AG04450 (cell line): ENCODE measurements around the gene LPCAT1. TPM values are rescaled to one million over a fixed set of nuclear protein-coding genes. Genes with fewer than 3 reads are reported as not detected.

Experiments used
- CTCF ChIA-PET: fragments of 300-600, 350-600 bp; formaldehyde crosslinking; extraction: SDS; loops from one replicate; lab custom pipeline; 2022; ENCODE audit warnings: antibody characterized with exemption, inconsistent platforms; lab: Charles Lee
- POLR2A ChIA-PET: fragments of 350-600 bp; formaldehyde crosslinking; extraction: SDS; loops from one replicate; lab custom pipeline; 2021; ENCODE audit warnings: antibody characterized with exemption, inconsistent platforms; lab: Yijun Ruan, JAX
- DNase-seq: peaks from one replicate; pipeline ENCODE4 v3.0.0-alpha.2; 2011; ENCODE audit warnings: low read depth, low spot score
- H3K27ac ChIP-seq: one replicate; pipeline ENCODE4 v1.5.1; 2012; ENCODE audit warnings: low read depth, low read length, control low read depth
- H3K27me3 ChIP-seq: one replicate; pipeline ENCODE4 v1.6.0; 2012; ENCODE audit warnings: low read length; ENCODE audit not compliant: control insufficient read depth, insufficient read depth
- H3K4me3 ChIP-seq: 2 replicates; pipeline ENCODE4 v1.5.1; 2011; ENCODE audit warnings: mild to moderate bottlenecking, low read depth, low read length, control low read depth
- H3K9me3 ChIP-seq: 2 replicates; pipeline ENCODE4 v1.5.1; 2012; ENCODE audit warnings: low read length; ENCODE audit not compliant: control insufficient read depth, insufficient read depth
- polyA plus RNA-seq: library from polyadenylated mRNA; depleted of rRNA; stranded (reverse); fragments of >200 nt; gene quantifications from 2 replicates; pipeline ENCODE4 v1.2.3, GENCODE V29; 2011
- TF ChIP-seq, protein P1 (sequence below): IDR thresholded peaks from 2 replicates; pipeline ENCODE4 v1.5.1; 2011; ENCODE audit warnings: low read depth, low read length, control low read depth, inconsistent platforms

The LPCAT1 gene
- polyA plus RNA-seq, 1 experiment = 23.4 TPM

DNA sequence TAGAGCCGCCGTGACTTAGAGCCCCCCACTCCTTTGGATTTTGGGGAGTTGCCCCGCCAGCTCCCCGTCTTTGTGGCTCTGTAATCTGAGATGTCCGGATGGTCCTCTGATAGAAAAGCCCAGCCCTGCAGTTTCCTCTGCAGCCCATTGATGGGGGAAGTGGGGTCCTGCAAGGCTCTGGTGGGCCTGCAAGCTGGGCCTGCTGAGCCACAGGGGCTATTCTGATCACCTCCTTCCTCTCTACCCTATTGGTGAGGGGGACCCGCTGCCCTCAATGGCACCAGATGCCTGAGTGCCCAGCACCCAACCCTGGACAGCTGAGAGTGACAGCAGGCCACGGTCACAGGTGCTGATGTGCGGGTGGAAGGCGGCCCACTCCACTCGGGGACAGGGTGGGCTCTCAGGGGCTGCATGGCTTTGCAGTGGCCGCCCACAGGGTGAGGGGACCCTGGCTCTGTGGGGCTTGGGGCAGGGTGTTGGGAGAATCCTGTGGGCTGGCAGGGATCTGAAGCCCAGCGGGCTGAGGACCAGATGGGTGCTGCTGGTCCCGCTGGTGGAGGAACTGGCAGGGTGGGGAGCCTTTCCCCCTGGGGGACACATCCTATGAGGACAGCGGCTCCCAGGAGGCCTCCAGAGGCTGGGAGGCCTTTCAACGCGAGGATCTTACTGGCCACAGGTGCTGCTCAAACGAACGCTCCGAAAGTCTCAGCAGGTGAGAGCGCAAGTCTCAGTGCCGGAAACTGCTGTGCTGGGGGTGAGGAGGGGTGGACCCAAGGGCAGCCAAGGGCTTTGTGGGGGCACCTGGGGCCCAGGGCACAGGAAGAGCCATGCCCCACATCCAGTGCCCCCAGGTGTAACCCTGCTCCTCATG is 30.0 kb upstream of the LPCAT1 start:
- Histone ChIP-seq H3K4me3 (no peak overlapping the region), H3K27ac (no peak overlapping the region), H3K9me3 (peaks cover 5% of the 10 kb centered on the region; the same call in 1 of the 2 replicates), H3K27me3 (peaks cover 53% of the 10 kb centered on the region)
- TF ChIP-seq, protein P1, sequence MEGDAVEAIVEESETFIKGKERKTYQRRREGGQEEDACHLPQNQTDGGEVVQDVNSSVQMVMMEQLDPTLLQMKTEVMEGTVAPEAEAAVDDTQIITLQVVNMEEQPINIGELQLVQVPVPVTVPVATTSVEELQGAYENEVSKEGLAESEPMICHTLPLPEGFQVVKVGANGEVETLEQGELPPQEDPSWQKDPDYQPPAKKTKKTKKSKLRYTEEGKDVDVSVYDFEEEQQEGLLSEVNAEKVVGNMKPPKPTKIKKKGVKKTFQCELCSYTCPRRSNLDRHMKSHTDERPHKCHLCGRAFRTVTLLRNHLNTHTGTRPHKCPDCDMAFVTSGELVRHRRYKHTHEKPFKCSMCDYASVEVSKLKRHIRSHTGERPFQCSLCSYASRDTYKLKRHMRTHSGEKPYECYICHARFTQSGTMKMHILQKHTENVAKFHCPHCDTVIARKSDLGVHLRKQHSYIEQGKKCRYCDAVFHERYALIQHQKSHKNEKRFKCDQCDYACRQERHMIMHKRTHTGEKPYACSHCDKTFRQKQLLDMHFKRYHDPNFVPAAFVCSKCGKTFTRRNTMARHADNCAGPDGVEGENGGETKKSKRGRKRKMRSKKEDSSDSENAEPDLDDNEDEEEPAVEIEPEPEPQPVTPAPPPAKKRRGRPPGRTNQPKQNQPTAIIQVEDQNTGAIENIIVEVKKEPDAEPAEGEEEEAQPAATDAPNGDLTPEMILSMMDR = no peak
- CTCF ChIA-PET = no interaction called here
- POLR2A ChIA-PET = no interaction called here
- no peak for DNase-seq

DNA sequence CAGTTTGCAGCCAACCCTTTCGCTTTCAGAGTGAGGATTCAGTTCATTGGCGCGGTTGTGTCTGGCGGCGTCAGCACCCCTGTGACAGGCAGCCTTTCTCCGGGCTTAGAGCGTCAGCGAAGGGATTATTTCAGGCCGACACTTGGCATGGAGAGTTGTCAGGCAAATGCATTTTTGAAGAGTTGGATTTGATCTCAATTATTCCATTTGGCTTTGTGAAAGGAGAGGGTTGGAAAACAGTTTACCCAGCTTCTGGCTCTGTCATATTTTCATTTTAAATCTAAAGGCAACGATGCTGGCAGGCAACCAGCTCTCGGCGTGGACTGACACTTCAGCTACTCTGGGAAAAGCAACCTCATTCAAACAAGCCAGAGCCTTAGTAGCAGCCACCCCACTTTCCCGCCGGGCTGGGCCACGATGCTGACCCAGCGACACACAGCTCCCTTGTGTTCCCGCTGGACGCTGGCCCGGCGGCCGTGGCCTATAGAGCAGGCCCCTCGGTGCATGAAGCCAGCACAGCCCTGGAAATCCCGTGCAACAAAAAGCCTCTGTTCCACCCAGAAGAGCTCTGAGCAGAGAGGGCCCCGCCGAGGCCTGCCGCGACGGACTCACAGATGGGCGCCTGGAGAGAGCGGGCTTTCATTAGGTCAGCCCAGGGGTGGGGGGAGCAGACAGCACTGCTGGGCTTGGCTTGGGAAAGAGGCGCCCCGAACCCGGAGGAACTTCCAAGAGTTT is 28.9 kb upstream of the LPCAT1 start:
- ChIA-PET POLR2A (no interaction called here), CTCF (no interaction called here)
- TF ChIP-seq, protein P1 = no peak
- DNase-seq = no peak
- H3K4me3 ChIP-seq = no peak overlapping the region
- H3K27ac ChIP-seq = no peak overlapping the region
- H3K27me3 ChIP-seq = peaks cover 54% of the 10 kb centered on the region
- H3K9me3 ChIP-seq = peaks cover 5% of the 10 kb centered on the region; the same call in 1 of the 2 replicates

DNA sequence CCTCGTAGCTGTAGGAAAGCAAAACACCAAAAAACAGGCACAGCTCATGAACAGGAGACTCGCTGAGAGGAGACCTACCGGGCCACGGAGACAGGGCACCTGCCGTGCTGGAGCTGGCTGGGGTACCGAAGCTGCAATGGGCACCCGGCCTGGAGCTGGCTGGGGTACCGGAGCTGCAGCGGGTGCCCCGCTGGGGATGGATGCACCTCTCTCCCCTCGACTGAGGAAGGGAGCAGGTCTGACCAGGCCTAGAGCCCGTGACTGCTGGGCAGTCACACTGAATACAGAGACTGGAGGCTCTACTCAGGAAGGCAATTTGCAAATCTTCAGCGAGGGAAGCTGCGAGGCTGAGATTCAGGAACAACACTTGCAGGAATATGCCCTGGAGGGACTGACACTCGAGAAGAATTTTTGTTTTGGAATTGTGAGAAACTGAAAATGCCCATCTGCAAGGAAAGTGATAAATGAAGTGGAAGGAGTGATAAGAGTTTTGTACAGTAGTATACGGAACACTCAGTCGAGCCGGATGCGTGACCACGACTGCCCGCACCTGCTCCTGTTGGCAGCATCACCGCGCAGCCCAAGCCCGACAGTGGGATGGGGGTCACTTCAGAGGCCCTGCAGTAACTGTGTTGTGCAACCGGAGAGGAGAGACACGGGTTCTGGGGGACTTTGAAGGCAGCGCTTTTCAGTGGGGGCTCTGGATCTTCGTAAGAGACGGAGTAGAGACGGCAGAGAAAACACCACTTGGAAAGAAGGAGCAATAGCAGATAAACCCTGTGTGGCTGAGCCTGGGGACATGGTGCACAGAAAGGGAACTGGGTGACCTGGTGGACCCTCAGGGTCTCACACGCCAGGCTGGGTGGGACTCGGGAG is 27.9 kb upstream of the LPCAT1 start:
- CTCF ChIA-PET = interaction anchor here (0.5 kb wide), 1 partner anchor 384 kb away, joined by 6 read pairs; no protein-coding TSS in a partner anchor
- TF ChIP-seq, protein P1 = no peak
- POLR2A ChIA-PET = no interaction called here
- Histone ChIP-seq H3K9me3 (peaks cover 5% of the 10 kb centered on the region; the same call in 1 of the 2 replicates), H3K4me3 (no peak overlapping the region), H3K27ac (no peak overlapping the region), H3K27me3 (peaks cover 58% of the 10 kb centered on the region)
- DNase-seq = no peak

DNA sequence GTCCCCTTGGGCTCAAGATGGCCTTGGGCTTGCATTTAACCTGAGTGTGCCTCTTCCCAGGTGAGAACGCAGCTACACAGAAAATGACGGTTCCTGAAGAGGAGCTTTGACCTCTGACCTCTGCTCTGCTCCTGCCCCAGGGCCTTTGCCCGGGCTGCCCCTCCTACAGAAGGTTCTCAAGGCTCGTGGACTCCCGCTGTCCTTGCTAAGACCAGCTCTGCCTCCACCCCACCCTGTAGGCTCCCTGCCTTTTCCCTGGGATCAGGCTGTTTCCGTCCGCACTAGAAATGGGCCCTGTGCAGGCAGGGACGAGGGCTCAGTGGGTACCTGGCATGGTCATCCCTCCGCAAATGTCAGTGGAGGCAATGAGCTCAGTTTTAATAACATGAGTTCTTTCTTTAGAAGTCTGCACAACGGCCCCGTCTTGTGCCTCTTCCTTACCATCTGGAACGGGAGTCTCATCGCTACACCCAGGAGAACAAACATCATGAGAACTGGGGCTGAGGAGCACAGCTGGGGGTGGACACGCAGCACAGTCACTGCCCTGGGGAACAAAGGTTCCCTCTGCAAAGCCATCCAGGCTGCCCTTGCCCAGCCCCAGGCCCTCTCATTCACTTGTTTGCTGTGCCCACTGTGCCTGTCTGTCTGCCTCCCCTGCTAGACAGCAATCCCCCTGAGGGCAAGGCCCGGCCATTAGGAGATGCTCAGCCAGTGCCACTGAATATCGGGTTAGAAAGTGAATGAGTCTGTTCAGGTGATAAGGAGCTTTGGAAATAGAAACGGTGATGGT is 26.7 kb upstream of the LPCAT1 start:
- TF ChIP-seq, protein P1 = no peak
- Histone ChIP-seq H3K27ac (no peak overlapping the region), H3K9me3 (no peaks in the 10 kb centered on the region; the same call in 1 of the 2 replicates), H3K4me3 (no peak overlapping the region), H3K27me3 (peaks cover 55% of the 10 kb centered on the region)
- CTCF ChIA-PET = interaction anchor here (0.5 to 0.6 kb wide), 2 partner anchors 94 to 383 kb away, joined by 3 to 6 read pairs; no protein-coding TSS in a partner anchor
- POLR2A ChIA-PET = no interaction called here
- no peak for DNase-seq
